Erythroblast (primary cell): ENCODE measurements around the gene CD36.
A peak's percentile ranks its signal among the peaks of the same experiment; 100 is the strongest.
"Not testable (repeated sequence)": the region's sequence is repeated elsewhere in the genome, so short reads cannot be mapped to it uniquely, and the experiment has no call there.

Experiments used
- DNase-seq, 2 experiments: peaks; one replicate each; lab custom pipeline; 2025; lab: John Stamatoyannopoulos, UW
- GATA1 ChIP-seq: IDR thresholded peaks from 2 replicates; pipeline ENCODE4 v1.6.1; 2011; ENCODE audit warnings: low read depth, mild to moderate bottlenecking, control low read depth, low read length, moderate library complexity
- POLR2A ChIP-seq: IDR thresholded peaks from 2 replicates; pipeline ENCODE4 v1.6.1; 2011; ENCODE audit warnings: mild to moderate bottlenecking, low read length

CD36 gene

DNA sequence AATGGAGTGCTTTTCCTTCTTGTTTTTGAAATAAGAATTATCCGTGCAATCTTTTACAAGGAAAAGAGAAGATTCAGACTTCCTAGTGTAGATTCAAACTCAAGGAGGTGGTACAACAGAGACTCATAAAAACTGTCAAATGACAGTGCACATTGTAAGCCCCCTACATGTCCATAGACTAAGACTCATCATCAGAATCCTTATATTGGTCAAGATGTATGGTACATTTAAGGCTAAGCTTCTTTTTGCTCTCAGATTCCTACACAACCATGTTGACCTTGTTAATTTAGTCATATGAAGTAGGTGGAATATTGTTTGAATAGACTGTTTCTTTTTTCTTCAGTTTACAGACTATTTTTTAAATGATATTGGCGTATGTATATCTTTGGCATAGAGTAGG lies 11.6 kb downstream of the CD36 start:
- DNase-seq = peak; percentile 50 to 62
- TF ChIP-seq GATA1 (no peak), POLR2A (peak; percentile 56)

DNA sequence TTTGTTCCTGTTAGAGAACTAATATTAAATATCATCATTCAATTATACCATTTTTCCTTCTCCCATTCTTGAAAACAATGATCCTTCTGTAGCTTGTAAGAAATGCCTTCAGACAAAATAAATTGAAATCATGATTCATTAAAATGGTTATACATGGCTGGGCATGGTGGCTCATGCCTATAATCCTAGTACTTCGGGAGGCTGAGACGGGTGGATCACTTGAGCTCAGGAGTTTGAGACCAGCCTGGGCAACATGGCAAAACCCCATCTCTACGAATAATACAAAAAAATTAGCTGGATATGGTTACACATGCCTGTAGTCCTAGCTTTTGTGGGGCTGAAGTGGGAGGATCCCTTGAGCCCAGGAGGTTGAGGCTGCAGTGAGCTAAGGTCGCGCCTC lies 13.0 kb downstream of the CD36 start:
- TF ChIP-seq GATA1 (no peak), POLR2A (peak; percentile 69)
- peak; percentile 45 to 49 for DNase-seq

DNA sequence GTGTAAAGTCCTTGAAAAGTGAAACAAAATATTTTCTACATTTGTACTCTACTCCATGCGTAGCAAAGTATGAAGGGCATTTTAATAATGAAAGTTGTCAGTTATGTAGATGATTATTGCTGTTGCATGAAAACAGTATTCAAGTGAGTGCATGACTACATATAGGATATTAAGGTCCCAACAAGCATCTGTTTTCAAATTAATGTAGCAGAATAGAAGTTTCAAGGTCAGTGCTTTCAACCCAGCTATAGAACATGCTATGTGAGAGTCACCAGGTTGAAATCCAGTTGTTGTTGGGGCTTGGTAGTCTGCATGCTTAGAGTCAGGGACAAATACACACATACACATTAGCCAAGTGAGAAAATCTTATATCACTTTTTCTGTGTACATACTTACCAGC lies 14.8 kb downstream of the CD36 start:
- peak in 1 of 2 experiments; percentile 27 for DNase-seq
- TF ChIP-seq POLR2A (peak; percentile 45), GATA1 (no peak)

DNA sequence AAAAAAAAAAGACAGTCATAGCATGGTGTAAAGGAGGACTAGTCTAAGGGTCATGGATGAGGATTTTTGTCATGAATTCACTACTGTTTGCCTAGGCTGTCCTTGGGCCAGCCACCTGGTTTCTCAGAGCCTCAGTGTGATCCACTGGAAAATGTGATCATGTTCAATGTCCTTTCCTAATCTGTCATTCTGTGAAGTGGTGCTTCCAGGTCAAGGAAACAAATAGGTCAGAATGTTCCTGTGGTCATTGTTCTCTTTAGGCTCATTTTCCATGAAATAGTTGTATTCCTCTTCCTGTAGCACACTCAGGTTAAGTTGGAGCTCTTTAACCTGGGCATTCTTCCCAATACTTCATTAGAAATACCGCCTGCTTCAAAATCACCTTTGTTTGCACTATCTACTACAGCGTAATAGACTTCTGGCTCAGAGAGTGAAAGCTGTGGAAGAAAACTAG lies 16.5 kb downstream of the CD36 start:
- DNase-seq = no peak
- TF ChIP-seq POLR2A (peak; percentile 56), GATA1 (no peak)

DNA sequence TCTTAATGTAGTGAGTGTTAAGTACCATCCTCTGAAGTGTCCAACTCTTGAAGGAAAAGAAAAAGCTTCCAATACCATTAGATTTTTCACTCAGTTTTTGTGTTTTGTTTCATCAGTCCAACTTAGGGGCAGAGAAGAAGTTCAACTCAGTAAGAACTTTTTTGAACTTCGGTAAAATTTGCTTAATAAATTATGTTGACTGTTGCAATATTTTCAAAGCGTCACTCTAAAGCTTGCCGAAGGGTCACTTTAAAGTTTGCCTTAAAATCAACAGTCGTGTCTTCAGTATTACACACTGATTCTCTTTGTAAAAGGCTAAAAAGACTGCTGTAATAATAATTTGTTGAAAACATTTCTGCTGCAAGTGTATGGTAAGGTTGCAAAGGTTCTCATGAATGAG lies 17.6 kb downstream of the CD36 start:
- DNase-seq = no peak
- TF ChIP-seq GATA1 = no peak
- TF ChIP-seq POLR2A = no peak

DNA sequence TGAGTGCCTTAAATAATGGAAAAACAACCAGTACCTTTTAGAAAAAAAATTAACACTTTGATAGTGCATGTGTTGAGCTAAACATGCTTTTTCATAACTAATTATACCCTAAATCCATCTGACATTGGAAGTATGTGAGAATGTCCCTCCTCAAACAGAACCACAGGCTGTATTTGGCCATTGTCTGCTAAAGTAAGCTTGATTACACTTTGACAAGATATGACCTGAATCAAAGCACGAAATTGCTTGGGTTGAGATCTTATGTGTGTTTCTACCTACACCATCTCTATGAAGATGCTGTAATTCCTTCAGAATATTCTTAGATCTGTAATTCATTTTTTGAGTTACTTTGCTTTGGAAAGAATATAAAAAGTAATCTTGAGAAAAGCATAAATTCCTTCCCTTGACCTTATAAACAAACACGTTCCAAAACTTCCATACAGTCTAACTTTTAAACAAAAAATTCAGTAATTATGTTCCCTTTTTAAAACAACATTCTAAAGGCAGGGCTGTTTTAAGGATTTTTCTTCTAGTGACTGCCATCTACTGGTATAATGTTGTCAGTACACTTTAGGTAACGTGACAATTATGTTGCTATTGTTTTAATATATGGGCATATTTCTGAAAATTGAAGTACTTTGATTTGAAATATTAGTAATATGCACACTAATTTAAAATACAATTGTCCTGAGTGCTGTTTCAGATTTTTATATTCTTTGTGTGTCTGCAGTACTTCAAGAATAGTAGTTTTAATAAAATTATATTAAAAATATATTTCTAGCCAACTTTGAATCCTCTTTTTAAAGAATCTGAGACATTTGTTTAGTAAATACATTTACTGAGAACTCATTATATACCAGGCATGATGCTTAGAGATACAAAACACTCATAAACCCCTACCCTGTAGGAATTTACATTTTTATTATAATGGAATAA lies 20.9 kb downstream of the CD36 start:
- TF ChIP-seq POLR2A (peak; percentile 53), GATA1 (no peak)
- DNase-seq = peak; percentile 57 to 67

DNA sequence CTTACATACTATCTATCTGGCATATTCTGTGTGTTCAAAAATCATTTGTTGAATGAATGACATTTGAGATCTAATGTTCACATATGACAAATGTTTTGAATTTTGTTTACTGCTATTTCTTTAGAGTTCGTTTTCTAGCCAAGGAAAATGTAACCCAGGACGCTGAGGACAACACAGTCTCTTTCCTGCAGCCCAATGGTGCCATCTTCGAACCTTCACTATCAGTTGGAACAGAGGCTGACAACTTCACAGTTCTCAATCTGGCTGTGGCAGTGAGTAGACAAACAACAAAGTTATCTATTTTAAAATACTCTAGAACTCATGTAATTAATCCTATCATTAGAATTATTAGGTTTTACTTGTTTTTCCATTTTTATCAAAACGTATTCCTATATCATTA lies 22.5 kb downstream of the CD36 start:
- DNase-seq = peak in 1 of 2 experiments; percentile 33
- no peak for TF ChIP-seq GATA1
- TF ChIP-seq POLR2A = no peak

DNA sequence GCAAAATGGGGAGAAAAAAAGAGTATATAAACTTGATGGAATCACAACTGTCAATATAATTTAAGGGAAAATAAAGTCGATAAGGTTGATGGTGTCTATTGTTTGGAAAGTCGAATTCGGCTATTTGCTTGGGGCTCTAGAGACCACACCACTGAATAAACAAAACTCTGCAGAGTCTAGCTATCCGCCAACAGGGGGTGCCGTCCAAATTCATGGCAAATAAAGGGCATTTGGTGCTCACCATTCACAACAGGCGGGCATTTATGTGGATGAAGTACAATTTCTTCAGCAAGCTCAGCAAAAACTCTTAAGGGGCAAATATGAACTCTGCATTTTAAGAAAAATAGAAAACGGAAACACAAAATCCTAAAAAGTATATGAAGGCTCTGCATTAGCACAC lies 23.3 kb downstream of the CD36 start:
- no peak for TF ChIP-seq POLR2A
- TF ChIP-seq GATA1 = no peak
- DNase-seq = peak; percentile 50 to 60

DNA sequence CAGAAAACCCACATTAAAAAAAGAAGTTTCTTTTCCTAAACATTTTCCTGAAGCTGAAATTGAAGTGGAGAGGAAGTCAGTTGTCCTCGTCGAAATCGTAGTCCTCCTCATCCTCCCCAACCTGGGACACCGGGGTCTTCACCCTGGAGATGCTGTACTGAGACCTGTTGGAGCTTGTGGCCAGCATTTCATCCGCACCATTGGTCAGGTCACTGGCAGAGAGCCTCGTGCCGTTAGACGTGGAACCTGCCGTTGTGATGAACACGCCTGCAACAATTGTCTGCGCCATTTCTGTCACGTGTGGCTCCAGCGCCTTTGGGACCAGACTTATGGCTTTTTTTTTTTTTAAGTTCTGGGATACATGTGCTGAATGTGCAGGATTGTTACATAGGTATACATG lies 23.8 kb downstream of the CD36 start:
- TF ChIP-seq GATA1 (no peak), POLR2A (peak; percentile 54)
- DNase-seq = no peak

DNA sequence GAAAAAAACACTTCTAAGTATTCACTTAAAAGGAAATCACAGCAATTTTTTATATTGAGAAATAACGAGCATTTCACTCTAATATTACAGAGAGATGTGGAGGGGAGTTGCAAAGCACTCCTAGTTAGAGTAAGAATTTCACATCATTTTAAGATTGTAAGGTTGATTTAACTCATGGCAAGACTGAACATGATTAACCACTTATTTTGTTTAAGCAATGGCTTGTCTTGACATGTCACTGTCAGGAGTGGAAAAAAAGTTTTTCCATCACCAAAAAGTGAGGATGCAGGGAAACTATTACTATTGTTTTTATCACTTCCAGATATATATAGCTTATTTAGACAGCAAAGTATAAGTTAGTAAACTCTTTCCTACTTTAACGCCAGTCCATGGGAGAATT lies 27.1 kb downstream of the CD36 start:
- no peak for TF ChIP-seq GATA1
- TF ChIP-seq POLR2A = peak; percentile 40
- DNase-seq = no peak

DNA sequence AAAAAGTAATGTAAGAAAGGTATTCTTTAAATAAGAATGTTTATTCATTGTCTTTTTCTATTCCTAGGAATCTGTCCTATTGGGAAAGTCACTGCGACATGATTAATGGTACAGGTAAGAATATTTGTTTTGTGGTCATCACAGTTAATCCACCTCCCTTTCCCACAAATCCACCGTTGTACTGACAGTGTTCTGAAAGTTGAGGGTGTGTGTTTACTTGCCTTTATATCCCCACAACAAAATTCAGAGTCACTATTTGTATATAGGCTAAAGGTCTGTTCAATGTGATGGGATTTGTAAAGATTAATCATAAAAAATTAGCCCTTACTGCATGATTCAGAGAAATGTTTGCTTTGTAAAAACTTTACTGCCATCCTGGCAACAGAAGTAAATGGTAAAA lies 27.9 kb downstream of the CD36 start:
- no peak for TF ChIP-seq GATA1
- no peak for TF ChIP-seq POLR2A
- DNase-seq = no peak

DNA sequence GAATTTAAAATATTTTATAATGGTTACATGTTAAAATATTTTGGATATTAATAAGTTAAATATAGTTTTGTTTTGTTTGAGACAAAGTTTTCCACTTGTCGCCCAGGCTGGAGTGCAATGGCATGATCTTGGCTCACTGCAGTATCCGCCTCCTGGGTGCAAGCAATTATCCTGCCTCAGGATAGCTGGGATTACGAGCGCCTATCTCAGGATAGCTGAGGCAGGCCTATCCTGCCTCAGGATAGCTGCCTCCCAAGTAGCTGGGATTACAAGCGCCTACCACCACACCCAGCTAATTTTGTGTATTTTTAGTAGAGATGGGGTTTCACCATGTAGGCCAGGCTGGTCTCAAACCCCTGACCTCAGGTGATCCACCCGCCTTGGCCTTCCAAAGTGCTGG lies 30.9 kb downstream of the CD36 start:
- DNase-seq = not testable (repeated sequence)

DNA sequence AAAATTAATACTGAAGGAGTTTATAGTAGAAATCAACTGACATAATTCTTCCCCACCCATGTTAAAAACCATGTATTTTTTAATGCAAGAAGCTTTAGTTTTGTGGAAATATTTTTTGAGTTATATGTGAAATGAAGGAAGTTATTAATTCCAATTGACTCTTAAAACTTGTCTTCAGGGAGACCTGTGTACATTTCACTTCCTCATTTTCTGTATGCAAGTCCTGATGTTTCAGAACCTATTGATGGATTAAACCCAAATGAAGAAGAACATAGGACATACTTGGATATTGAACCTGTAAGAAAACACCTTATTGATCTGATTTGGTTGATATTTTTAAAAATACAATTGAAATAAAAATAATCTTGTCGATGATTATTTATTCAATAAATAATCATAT lies 33.3 kb downstream of the CD36 start:
- no peak for DNase-seq
- no peak for TF ChIP-seq POLR2A
- TF ChIP-seq GATA1 = no peak

DNA sequence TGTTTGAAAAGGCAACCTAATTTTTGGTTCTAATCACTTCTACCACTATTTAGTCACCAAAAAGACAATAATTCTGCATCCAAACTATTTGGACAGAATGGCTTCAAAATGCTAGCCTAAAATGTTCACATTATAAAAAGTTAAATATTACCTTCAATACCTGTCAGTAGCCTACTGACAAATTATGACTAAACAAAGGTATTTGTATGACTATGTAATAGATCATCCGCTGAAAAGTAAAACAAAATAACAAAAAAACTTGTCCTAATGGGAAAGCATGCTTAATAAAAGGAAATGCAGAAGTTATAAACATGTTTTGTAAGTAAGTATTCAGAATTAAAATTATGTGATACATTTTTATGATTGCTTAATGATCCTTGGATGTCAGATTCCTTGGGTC lies 36.6 kb downstream of the CD36 start:
- no peak for DNase-seq
- TF ChIP-seq GATA1 (no peak), POLR2A (no peak)

DNA sequence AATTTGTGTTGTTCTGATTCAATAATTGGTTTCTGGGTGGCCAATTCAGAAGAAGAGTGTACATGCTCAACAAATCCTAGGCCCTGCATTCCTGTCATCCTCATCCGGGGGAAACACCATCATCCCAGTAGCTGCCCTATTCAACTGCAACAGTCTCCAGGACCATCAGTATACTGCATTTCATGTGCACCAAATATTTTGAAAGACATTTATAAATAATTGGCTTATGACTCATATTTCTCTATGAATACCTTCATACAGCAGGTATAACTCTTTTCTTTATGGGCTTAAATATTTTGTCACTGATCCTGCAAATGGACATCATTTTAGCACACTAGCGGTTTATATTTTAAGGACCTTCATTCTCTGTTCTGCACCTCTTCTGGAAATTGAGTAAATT lies 38.0 kb downstream of the CD36 start:
- TF ChIP-seq POLR2A = no peak
- no peak for TF ChIP-seq GATA1
- no peak for DNase-seq

DNA sequence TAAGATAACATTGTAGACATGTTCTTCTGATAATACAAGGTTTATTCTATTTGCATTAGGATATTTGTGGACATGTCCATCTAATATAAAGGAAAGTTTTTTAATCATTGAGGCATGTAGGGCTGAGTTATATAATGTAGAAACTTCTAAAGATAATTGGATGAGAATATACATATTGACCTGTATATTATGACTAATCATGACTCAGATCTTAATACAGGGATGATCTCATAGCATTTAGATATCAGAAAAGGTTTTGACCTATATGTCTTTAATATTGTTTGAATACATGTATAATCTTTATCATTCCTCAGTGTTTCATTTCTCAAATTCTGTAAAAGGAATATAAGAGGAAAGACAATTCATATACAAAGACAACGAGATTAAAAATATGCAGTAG lies 39.2 kb downstream of the CD36 start:
- no peak for DNase-seq
- TF ChIP-seq POLR2A (no peak), GATA1 (no peak)

DNA sequence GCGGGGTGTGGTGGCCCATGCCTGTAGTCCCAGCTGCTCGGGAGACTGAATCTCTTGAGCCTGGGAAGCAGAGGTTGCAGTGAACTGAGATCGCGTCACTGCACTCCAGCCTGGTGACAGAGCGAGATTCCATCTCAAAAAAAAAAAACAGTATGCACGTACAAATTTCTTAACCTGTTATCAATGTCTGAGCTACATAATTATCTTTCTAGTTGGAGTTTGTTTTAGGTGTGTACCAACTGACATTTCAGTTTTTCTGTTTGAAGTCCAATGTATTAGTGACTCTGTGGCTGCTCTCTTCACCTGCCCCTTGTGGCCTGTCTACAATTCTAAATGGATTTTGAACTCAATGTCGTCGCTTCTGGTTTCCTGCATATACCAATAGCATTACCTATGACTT lies 40.3 kb downstream of the CD36 start:
- peak; percentile 41 to 44 for DNase-seq
- no peak for TF ChIP-seq GATA1
- TF ChIP-seq POLR2A = peak; percentile 70
